Measurements from ENCODE around the gene DRD1.

The DRD1 gene

GRCh38 chr5:175444060-175444904, at the start of gene DRD1:
DRD1 (minus strand) TSS chr5:175444182; CDS start chr5:175443099, 1,083 bp downstream.
- peak; percentile 34 for DNase-seq (ENCODE audit: low spot score)

DNA sequence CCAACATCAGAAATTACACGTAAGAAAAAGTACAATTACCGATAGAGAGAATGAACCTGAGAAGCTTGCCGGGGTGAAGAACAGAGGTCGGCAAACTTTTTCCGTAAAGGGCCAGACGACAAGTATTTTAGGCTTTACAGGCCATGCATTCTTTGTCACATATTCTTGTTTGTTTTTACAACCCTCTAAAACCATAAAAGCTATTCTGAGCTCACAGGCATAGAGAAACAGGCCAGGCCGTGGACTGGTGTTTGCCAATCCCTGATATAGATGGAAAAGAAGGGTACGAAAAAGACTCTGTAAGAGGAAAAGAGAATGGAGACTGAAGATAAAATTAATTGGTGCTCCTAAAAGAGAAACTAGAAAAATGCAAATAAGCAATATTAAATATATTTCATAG, 49.7 kb upstream of the DRD1 start:
- no peak for DNase-seq (ENCODE audit: low spot score)

- no peak for DNase-seq (ENCODE audit: low spot score)
These were observed 49.3 kb upstream of the DRD1 start for GRCh38 chr5:175493260-175493659.

DNA sequence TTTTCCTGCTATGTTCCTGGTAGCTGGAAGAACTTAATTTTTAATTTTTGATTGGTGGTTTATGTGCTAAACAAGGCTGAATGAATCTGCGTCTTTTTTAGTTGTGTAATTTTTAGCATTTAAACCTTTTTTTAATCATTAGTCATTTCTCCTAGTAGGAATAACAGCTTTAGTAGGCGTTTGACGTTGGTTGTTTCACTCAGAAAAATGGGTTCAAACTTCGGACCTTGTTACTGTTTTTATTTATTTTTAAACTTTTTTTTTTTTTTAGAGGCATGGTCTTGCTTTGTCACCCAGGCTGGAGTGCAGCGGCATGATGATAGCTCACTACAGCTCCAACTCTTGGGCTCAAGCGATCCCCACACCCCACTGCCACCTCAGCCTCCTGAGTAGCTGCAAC, 47.2 kb upstream of the DRD1 start:
- DNase-seq (ENCODE audit: low spot score): no peak

GRCh38 chr5:175489693-175490443, 45.9 kb upstream of the DRD1 start:
- DNase-seq (ENCODE audit: low spot score): no peak

DNA sequence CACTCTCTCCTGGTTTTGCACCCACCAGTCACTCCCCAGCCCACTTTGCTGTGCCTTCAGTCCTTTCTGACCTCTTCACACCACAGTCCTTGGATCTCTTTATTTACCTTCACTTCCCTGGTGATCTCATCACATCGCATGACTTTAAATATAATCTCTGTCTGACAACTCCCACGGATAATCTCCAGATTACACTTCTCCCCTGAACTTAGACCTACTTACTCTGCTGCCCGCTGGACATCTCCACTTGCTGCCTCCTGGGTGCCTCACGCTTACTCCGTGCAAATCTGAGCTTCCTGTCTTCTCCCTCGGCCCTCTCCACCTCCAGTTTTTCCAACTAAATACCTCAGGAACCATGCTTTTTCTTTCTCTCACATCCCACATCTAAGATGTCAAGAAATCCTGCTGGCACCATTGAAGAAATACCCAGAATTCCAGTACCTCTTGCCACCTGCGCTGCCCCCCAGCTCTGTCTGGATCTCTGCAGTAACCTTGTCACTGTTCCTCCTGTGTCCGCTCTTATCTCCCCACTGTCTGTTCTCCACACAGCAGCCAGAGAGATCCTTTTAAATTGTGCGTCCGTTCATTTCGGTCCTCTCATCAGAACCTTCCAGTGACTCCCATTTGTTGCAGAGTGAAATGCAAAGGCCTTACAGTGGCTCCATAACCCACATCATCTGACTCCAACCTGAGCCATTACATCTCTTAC, 43.7 kb upstream of the DRD1 start:
- no peak for DNase-seq (ENCODE audit: low spot score)

- DNase-seq (ENCODE audit: low spot score): no peak
These were observed 41.6 kb upstream of the DRD1 start for GRCh38 chr5:175485631-175486030.

GRCh38 chr5:175484829-175485228, 40.8 kb upstream of the DRD1 start:
- DNase-seq (ENCODE audit: low spot score): no peak

DNA sequence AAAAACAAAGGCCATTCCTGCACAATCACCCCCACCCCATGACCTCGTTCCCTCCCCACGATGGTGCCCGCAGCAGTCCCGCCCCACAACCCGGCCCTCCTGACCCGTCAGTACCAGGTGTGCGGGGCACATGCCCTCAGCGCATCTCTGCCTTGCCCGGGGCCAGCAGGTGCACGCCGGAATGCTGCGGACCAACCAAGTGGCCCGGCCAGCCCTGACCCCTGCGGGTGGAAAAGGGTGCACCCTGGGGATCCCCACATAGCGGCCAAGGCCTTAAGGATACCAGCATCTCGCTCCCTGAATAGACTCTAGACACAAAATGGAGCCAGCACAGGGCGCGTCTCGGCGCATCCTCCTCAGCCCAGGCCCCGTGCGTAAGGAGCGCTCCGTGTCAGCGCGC, 40.3 kb upstream of the DRD1 start:
- no peak for DNase-seq (ENCODE audit: low spot score)

- DNase-seq (ENCODE audit: low spot score): no peak
These were observed 39.4 kb upstream of the DRD1 start for GRCh38 chr5:175483337-175483736.

DNA sequence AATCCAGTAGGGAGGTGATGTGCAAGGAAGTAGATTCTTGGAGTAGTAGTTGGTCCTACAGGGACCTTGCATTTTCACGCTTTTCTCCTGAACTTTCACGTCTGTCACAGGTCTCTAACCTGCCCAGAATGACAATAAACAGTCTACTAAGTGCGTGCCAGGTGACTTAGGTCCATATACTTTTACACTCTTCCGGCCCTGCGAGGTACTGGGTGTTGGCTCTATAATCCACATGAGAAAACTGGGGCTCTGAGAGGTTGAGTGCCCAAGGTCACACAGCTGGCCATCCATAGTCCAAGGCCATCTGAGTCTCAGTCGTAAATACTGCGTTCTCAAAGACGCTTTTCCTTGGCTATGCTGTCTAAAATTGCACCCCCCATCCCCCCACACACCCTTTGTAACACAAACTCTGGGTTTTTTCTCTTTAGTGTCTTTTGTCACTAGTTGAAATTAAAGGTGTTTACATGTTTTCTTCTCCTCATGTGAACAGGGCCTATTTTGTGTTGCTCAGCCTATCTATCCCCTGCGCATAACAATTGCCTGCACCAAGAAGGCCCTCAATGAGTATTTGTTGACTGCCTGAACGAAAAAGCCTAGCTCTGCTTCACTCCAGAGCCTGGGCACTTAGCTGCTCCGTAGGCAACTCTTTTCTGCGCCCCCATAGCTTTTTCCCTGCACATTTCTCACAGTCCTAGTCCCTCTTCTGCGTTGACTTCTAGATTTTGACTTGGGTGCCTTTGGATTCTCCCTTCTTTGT, 35.3 kb upstream of the DRD1 start:
- no peak for DNase-seq (ENCODE audit: low spot score)

GRCh38 chr5:175478384-175479124, 34.6 kb upstream of the DRD1 start, which contains the start of gene SFXN1:
SFXN1 (plus strand) TSS chr5:175478560; CDS start chr5:175492104, 13,544 bp downstream.
- peak; percentile 84 for DNase-seq (ENCODE audit: low spot score)

DNA sequence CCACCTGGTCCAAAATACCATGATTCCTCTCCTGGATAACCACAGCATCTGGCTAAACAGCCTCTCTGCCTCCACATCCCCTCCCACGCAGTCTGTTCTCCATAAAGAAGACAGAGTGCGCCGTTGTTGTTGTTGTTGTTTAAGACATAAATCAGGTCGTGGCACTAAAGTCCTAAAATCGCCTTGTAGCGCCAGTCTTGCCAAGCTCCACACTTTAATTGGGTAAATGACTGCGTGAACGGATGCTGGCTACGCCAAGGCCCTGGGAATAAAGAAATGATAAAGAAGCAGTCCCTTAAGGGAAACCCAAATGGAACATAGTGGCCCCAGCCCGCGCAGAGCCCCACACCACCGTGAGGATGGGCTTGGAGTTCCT, 34.0 kb upstream of the DRD1 start:
- DNase-seq (ENCODE audit: low spot score): no peak

DNA sequence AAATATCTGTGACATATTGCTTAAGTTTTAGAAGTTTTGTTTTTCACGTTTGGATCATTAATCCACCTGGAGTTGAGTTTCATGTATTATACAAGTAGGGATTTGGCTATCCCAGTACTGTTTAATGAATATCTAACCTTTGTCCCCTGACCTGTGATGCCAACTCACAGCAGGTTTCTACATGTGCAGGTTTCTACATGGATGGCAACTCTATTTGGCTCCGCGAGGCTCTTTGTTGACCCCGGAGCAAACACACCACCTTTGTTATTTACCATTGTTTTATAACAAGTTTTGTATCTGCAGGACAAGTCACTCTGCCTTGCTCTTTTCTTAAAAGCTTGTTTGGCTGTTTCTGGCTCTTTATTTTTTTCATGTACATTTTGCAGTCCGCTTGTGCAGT, 33.5 kb upstream of the DRD1 start:
- DNase-seq (ENCODE audit: low spot score): no peak

DNA sequence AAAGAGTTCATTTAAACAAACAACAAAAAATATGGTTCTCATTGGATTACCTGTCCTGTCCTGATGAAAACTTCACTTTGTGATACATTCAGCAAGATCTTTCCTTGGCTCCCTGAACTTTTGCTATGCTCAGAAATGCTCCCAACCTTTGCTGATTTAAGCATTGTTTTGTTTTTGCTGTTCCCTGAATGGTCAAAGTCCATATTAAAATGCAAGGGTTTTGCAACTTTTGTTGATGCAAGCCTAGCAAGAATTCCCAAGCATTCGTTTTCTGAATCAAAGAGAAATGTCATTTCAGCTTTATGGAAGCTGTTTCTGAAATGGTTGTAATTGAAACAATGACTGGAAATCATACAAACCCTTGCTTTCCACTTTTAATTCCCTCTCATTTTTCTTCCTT, 31.3 kb upstream of the DRD1 start:
- no peak for DNase-seq (ENCODE audit: low spot score)

DNA sequence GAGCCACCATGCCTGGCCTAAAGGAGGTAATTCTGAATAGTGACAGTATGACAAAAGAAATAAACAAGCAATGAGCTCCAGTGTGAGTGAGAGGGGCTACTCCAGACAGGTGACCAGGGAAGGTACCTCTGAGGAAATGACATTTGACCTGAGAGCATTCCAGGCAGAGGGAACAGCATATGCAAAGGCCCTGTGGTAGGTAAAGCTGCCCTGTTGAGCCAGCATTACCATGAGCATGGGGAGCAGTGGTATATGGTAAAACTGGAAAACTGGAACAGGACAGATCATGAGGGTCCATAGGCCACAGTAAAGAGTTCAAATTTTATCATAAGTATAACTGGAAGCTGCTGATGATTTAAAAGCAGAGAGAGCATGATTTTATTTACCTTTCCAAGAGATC, 28.4 kb upstream of the DRD1 start:
- no peak for DNase-seq (ENCODE audit: low spot score)

- no peak for DNase-seq (ENCODE audit: low spot score)
These were observed 27.6 kb upstream of the DRD1 start for GRCh38 chr5:175471628-175472027.

- no peak for DNase-seq (ENCODE audit: low spot score)
These were observed 27.2 kb upstream of the DRD1 start for GRCh38 chr5:175471196-175471595.

GRCh38 chr5:175470781-175471180, 26.8 kb upstream of the DRD1 start:
- DNase-seq (ENCODE audit: low spot score): no peak

DNA sequence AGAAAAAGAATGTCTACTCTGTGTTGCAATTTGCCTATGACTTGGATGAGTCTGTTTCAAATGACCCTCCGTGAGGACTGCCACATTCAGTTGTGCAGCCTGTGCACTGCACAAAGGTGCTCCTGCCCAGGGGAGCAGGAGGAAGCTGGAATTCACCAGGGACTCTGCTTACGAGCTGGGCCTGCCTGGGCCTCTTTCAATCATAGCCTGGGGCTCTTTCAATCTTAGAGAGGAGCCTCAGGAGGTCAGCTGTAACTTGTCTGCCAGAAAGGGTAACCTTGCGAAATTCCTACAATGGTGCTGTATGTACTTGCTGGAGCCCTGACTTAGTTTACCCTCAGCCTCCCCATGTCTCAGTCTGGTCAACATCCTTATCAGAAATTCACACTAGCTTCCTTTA, 25.9 kb upstream of the DRD1 start:
- no peak for DNase-seq (ENCODE audit: low spot score)

GRCh38 chr5:175468892-175469291, 24.9 kb upstream of the DRD1 start:
- DNase-seq (ENCODE audit: low spot score): no peak

Measured in NAMALWA (cell line).